Heart right ventricle (tissue), 16 donors: ENCODE results near the gene HIVEP3. TPM values are rescaled to one million over a fixed set of nuclear protein-coding genes. Genes with fewer than 3 reads are reported as not detected.
A peak's percentile ranks its signal among the peaks of the same experiment; 100 is the strongest.

Experiments
- ATAC-seq, 8 donors: fragments of 200-7000 bp; cut with Tn5 transposase; one replicate each; pipeline ENCODE4 v1.9.1; 2020; ENCODE audit warnings: mild to moderate bottlenecking in 8 of 8, moderate library complexity in 8 of 8, moderate number of reproducible peaks in 1 of 8
- DNase-seq, 2 donors: peaks; one replicate each; pipeline ENCODE4 v3.0.0-alpha.2; 2020
- H3K27ac ChIP-seq, 10 donors: fragments of 200-600 bp; sonication (generic) in 2 of 10; one replicate each; pipeline versions ENCODE4 v1.5.0 to v1.8.0; 2020 to 2022; ENCODE audit warnings: mild to moderate bottlenecking in 3 of 10
- H3K27me3 ChIP-seq, 7 donors: fragments of 200-600 bp; one replicate each; pipeline ENCODE4 v1.8.0; 2021 to 2022; ENCODE audit warnings: mild to moderate bottlenecking in 2 of 7
- H3K36me3 ChIP-seq, 9 donors: fragments of 200-600 bp; sonication (generic) in 1 of 9; one replicate each; pipeline versions ENCODE4 v1.5.0 to v1.8.0; 2020 to 2022; ENCODE audit warnings: mild to moderate bottlenecking in 2 of 9
- H3K4me1 ChIP-seq, 9 donors: fragments of 200-600 bp; sonication (generic) in 1 of 9; one replicate each; pipeline versions ENCODE4 v1.5.0 to v1.8.0; 2020 to 2022; ENCODE audit warnings: mild to moderate bottlenecking in 4 of 9
- H3K4me3 ChIP-seq, 10 donors: fragments of 200-600 bp; sonication (generic) in 2 of 10; one replicate each; pipeline versions ENCODE4 v1.5.0 to v1.8.0; 2020 to 2022; ENCODE audit warnings: mild to moderate bottlenecking in 7 of 10, moderate library complexity in 2 of 10
- H3K9me3 ChIP-seq, 11 donors: fragments of 200-600 bp in 10 of 11; sonication (generic) in 2 of 11; one replicate each; pipeline versions ENCODE4 v1.5.0 to v1.8.0; 2013 to 2022; ENCODE audit warnings: mild to moderate bottlenecking in 2 of 11, control low read depth in 1 of 11, moderate library complexity in 1 of 11
- WGBS, 2 donors: extraction: QIAGEN DNeasy Blood & Tissue Kit; methylation state at CpG; one replicate each; pipeline ENCODE4 v1.1.7; 2013; ENCODE audit warnings: inconsistent platforms in 1 of 2; 5-methylcytosine and 5-hydroxymethylcytosine counted together
- intact Hi-C, 10 donors: fragments of 100-400 bp; cut with DNase I; formaldehyde crosslinking; loops; one replicate each; pipeline versions ENCODE4 v1.11.1 to v1.14.2; 2022
- polyA plus RNA-seq, 2 donors: library from polyadenylated mRNA; stranded (reverse); fragments of 200-250 nt; gene quantifications; one replicate each; pipeline ENCODE4 v1.2.3, GENCODE V29; 2013
- total RNA-seq, 10 donors: library from RNA; stranded (reverse); fragmentation: NEBNext Ultra II Directional in 3 of 10; extraction: Animal tissue kit (Norgen Biotek cat#: 25700) in 3 of 10; gene quantifications; one replicate each; pipeline versions ENCODE4 v1.2.1 to v1.2.4, GENCODE V29; 2021 to 2023
- TF ChIP-seq, protein P1 (sequence below), 9 donors: fragments of 200-600 bp; sonication (generic) in 2 of 9; IDR thresholded peaks; one replicate each; pipeline versions ENCODE4 v1.5.0 to v1.8.0; 2021 to 2022; ENCODE audit warnings: antibody characterized with exemption in 9 of 9, mild to moderate bottlenecking in 5 of 9, moderate library complexity in 1 of 9
- donor health status: Arrhythmogenic right ventricular cardiomyopathy.
- donor health status: ischemic (EF 13 %, LVEDD 7.1; RV severe dilation, severe dysfunction).
- donor health status: healthy with polysubstance abuse.
- donor health status: DM: no; HTN: yes; CAD: no.
- donor health status: DM: no; HTN: no; CAD: no.
- donor health status: ischemic (EF 25% LVEDD 6.9; RV normal size, moderate dysfunction).
- donor health status: ischemic (EF 25% LVEDD 5.7; RV mildly dilated, moderate dysfunction).
- donor health status: healthy.
- donor health status: DM: yes; HTN: yes; CAD: no.
- donor health status: Ischemic cardiomyopathy.
- donor health status: ischemic (EF 35%, LVEDD 5.7; RV mildly dilated, moderate dysfunction).
- donor health status: nonischemic (EF 11% LVEDD 7.7; RV severe dilation, severe dysfunction).
- donor health status: DM: yes; HTN: yes; CAD: no.
- donor health status: PGD.
- donor health status: ischemic (EF 29% LVEDD 5.4; RV normal size, mild dysfunction).
- donor health status: nonischemic (EF 23%, LVEDD 6.1; RV moderate dilation, normal function).

HIVEP3 gene
- total and polyA plus RNA-seq, 12 donors: 2.6 to 7.5 (median 5.2) TPM

DNA sequence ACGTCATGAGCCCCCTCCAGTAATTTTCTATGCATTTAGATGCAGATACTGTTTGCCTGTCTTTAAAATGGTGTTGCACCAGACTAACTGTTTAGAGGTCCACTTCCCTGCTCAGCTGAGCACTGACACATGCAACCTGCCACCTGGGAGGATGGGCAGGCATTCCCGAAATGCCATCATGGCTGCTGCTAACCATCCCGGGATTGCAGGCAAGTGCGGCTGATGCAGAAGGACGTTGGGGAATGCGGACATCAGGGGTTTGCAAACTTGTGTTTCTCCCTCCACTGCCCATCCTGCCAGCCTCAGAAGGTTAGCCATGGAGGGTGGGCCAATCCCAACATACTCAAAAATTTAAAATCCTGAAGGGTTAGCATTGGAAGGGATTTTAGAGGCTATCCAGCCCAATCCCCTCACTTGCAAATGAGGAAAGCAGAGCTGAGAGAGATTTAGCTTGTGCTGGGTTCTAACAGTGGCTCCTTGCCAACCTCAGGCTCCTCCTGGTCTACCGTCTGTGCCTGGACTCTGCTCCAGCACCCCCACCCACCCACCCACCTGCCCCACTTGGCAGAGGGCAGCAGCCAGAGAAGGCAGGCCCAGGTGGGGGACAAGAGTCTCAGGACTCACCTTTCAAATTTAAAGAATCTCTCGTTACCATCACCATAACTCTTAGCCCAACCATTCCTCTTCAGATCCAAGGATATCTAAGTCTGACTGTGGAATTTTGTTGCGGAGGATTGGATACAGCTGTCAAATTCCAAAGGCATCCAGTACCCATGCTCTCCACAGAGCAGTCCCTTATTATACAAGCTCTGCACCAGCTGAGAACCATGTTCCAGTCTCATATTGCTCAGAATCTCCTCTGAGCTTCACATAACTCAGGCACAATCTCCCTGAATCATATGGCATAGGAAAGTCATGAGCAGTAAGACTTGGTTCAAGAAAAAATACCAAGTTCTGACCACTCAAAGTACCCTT, 34.2 kb downstream of the HIVEP3 start:
- Histone ChIP-seq H3K27ac (peak overlapping the region in 4 of 10 donors; percentile 63 to 80 (median 70)), H3K36me3 (no peaks in the 10 kb centered on the region), H3K27me3 (no peaks in the 10 kb centered on the region), H3K9me3 (no peaks in the 10 kb centered on the region), H3K4me1 (peaks cover 0 to 53% (median 29%) of the 10 kb centered on the region in 9 donors), H3K4me3 (no peak overlapping the region)
- intact Hi-C loops: no loop called here
- DNase-seq (no peak), ATAC-seq (peak in 1 of 8 donors; percentile 22)
- 67 to 69% methylated on average over 9 of the region's 9 CpGs for WGBS, 2 donors
- TF ChIP-seq, protein P1, sequence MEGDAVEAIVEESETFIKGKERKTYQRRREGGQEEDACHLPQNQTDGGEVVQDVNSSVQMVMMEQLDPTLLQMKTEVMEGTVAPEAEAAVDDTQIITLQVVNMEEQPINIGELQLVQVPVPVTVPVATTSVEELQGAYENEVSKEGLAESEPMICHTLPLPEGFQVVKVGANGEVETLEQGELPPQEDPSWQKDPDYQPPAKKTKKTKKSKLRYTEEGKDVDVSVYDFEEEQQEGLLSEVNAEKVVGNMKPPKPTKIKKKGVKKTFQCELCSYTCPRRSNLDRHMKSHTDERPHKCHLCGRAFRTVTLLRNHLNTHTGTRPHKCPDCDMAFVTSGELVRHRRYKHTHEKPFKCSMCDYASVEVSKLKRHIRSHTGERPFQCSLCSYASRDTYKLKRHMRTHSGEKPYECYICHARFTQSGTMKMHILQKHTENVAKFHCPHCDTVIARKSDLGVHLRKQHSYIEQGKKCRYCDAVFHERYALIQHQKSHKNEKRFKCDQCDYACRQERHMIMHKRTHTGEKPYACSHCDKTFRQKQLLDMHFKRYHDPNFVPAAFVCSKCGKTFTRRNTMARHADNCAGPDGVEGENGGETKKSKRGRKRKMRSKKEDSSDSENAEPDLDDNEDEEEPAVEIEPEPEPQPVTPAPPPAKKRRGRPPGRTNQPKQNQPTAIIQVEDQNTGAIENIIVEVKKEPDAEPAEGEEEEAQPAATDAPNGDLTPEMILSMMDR (IDR thresholded peaks at IDR 0.05): no peak

DNA sequence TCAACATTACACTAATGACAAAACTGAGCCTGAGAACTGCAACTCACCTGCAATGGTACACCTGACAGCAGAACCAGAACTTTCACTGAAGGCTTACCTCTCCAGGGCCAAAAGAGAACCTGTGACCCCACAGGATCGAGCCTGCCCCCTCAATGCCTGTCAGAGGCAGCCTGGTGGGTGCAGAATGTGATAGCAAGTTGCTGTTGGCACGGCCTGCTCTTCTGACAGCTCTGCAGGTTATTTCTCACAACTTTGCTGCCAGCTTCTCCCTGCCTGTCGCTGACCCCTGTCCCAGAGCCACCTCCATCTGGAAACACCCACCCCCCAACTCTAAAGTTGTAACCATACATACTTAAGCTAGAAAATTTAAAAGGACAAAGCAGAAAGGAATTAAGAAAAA, 35.2 kb downstream of the HIVEP3 start:
- WGBS, 2 donors: 41 to 59% methylated on average over 3 of the region's 3 CpGs
- DNase-seq (no peak), ATAC-seq (peak in 5 of 8 donors; percentile 34 to 62 (median 45))
- Histone ChIP-seq H3K27me3 (no peaks in the 10 kb centered on the region), H3K36me3 (no peaks in the 10 kb centered on the region), H3K4me1 (peaks cover 0 to 56% (median 29%) of the 10 kb centered on the region in 9 donors), H3K27ac (peak overlapping the region in 8 of 10 donors; percentile 43 to 80 (median 66)), H3K9me3 (no peaks in the 10 kb centered on the region), H3K4me3 (no peak overlapping the region)
- intact Hi-C loops: no loop called here
- TF ChIP-seq, protein P1 (IDR thresholded peaks at IDR 0.05): no peak

DNA sequence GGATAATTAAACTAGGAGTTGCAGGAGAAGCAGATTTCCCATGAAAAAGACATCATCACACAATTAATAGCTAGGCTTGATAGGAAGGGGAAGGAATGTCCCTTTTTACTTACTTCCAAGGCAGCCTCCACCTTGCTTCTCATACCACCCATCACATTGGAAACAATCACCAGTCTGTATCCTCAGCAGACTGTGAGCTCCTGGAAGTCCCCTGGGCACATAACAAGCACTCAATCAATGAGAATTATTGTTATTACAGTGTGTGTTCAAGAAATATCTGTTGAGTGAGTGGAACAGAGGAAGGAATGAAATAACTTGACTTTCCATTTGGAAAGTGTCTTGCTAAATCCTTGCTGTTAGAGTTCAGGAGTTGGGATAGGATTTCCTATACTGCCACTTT, 36.2 kb downstream of the HIVEP3 start:
- Histone ChIP-seq H3K4me3 (no peak overlapping the region), H3K27me3 (no peaks in the 10 kb centered on the region), H3K4me1 (peaks cover 0 to 58% (median 34%) of the 10 kb centered on the region in 9 donors), H3K27ac (peak overlapping the region in 9 of 10 donors; percentile 14 to 80 (median 63)), H3K36me3 (no peaks in the 10 kb centered on the region), H3K9me3 (no peaks in the 10 kb centered on the region)
- DNase-seq: no peak
- intact Hi-C loops: no loop called here
- TF ChIP-seq, protein P1 (IDR thresholded peaks at IDR 0.05): no peak
- ATAC-seq: no peak

DNA sequence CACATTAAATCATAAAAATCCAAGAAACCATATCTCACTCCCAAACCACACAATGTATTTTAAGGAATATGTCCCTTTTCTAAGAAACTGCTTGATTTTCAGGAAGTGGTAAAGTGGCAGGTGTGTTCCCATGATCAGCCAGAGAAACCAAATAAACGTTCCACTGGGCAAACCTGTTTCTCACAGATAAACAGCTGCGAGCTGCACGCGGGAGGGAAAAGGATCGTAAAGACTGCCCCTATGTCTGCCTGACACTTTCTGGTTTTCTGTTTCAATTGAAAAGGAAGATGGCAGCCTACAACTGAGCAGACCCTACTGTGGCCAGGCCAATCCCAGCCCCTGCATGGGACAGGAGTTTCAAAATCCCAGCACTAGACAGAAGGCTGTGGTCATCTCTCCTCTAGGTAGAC, 36.6 kb downstream of the HIVEP3 start:
- DNase-seq: no peak
- H3K4me1 ChIP-seq: peaks cover 4 to 62% (median 38%) of the 10 kb centered on the region in 9 donors
- intact Hi-C loops: no loop called here

More for the DNA sequence above, 36.6 kb downstream of the HIVEP3 start:
- WGBS, 2 donors: 56 to 62% methylated on average over 5 of the region's 5 CpGs
- Histone ChIP-seq H3K27ac (peak overlapping the region; percentile 10 to 80 (median 62)), H3K27me3 (no peaks in the 10 kb centered on the region), H3K4me3 (no peak overlapping the region), H3K9me3 (no peaks in the 10 kb centered on the region), H3K36me3 (no peaks in the 10 kb centered on the region)
- ATAC-seq: peak in 1 of 8 donors; percentile 5
- TF ChIP-seq, protein P1 (IDR thresholded peaks at IDR 0.05): no peak
